EH (cell line): Measurements from ENCODE around the gene CSMD2.
"Not testable (repeated sequence)": the region's sequence is repeated elsewhere in the genome, so short reads cannot be mapped to it uniquely, and the experiment has no call there.

Source experiments
- DNase-seq: peaks from one replicate; pipeline ENCODE4 v3.0.0-alpha.2; 2015; ENCODE audit warnings: low read depth

Gene CSMD2

DNA sequence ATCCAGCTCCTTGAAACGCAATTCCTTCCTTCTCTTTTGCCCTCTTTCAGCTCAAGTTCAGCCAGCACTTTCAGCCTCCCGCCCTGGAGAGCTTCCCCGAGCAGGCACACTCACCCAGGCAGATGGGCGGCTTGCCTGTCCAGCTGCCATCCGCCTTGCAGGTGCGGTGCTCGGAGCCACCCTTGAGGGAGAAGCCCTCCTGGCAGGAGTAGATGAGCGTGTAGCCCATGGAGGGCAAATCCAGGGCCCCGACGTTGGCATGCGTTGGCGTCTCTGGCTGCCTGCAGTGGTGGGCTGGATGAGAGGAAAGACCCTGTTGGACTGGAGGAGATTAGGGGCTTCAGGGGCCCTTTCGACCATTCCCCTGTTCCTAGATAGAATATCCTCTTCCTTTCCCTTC is 632.1 kb downstream of the CSMD2 start:
- no peak for DNase-seq

- DNase-seq = no peak
These were observed 632.8 kb downstream of the CSMD2 start for GRCh38 chr1:33532250-33532649.

- no peak for DNase-seq
These were observed 635.1 kb downstream of the CSMD2 start for GRCh38 chr1:33529957-33530356.

DNA sequence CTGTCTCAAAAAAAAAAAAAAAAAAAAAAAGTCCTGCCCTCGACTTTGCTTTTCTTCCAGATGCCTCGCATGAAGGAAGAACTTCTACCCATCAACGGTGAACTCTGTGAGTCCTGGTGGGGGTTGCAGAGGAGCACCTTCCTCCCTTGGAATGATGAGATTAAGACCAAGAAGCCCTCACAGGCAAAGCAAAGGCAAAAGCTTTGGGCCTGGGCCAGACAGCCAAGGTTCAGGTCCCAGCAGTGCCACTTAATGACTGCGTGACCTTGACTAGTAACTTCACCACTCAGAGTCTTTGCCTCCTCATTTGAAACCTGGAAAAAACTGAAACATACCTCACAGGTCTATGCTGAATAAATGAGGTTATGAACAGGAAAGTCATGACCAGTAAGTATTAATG is 637.1 kb downstream of the CSMD2 start:
- DNase-seq = no peak

GRCh38 chr1:33524586-33524985 is 640.4 kb downstream of the CSMD2 start:
- no peak for DNase-seq

- DNase-seq = no peak
These were observed 645.7 kb downstream of the CSMD2 start for GRCh38 chr1:33519240-33519884.

GRCh38 chr1:33517596-33518250 is 647.3 kb downstream of the CSMD2 start:
- peak; percentile 11 for DNase-seq

DNA sequence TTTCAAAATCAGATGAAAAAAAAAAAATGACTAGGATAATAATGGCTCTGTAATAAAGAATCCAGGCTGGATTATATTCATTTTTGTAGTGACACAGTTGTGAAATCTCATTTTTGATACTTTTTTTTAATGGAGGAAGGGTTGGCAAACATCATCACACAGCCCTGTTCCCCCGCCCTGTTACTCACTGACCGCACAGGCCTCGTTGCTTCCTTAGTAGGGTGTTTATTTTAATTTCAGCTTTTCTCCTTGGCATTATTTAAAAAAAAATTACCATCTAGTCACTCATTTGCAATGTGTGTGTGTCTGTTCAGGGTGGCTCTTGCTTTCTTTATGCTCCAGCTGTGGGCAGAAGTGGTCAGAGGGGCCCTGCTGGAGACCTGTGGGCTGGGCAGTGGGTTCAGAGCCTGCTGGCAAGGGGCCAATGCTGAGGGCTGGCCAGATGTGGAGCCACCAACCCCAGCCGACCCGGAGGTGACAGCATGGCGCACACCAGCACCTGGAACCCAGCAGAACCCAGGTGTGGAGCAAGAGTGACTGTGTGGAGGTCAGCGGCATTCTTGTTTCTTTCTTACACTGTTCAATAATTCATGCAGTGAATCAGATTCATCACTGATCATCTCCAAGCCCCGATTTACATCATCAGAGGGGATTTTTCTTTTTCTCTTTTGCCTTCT is 648.0 kb downstream of the CSMD2 start:
- DNase-seq = no peak

- DNase-seq = no peak
These were observed 648.6 kb downstream of the CSMD2 start for GRCh38 chr1:33516428-33516827.

GRCh38 chr1:33515607-33516006 is 649.4 kb downstream of the CSMD2 start:
- no peak for DNase-seq

- no peak for DNase-seq
These were observed 649.9 kb downstream of the CSMD2 start for GRCh38 chr1:33515112-33515511.

GRCh38 chr1:33512226-33513011 is 652.6 kb downstream of the CSMD2 start:
- DNase-seq = peak; percentile 6

DNA sequence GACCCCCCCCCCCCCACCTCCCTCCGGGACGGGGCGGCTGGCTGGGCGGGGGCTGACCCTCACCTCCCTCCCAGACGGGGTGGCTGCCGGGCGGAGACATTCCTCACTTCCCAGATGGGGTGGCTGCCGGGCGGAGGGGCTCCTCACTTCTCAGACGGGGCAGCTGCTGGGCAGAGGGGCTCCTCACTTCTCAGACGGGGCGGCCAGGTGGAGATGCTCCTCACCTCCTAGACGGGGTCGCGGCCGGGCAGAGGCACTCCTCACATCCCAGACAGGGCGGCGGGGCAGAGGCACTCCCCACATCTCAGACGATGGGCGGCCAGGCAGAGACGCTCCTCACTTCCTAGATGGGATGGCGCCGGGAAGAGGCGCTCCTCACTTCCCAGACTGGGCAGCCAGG is 655.8 kb downstream of the CSMD2 start:
- DNase-seq = not testable (repeated sequence)

DNA sequence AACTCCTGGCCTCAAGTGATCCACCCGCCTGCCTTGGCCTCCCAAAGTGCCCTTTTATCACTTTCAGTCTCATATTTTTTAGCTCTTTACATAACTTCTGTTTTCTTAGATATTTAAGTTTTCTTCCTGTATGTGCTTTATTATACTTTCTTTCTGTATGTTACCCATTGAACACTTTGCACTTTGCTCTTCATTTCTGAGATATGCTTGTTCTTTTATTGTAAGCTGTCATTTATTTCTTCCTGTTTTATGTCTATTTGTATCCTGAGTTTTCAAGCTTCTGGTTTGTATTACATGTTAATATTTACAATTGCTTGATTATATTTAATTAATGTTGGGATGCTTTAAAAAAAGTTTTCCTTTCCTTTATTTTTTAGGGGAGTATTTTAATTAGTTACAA is 656.9 kb downstream of the CSMD2 start:
- no peak for DNase-seq

GRCh38 chr1:33507661-33508060 is 657.4 kb downstream of the CSMD2 start:
- no peak for DNase-seq

GRCh38 chr1:33503506-33503905 is 661.5 kb downstream of the CSMD2 start:
- DNase-seq = no peak

DNA sequence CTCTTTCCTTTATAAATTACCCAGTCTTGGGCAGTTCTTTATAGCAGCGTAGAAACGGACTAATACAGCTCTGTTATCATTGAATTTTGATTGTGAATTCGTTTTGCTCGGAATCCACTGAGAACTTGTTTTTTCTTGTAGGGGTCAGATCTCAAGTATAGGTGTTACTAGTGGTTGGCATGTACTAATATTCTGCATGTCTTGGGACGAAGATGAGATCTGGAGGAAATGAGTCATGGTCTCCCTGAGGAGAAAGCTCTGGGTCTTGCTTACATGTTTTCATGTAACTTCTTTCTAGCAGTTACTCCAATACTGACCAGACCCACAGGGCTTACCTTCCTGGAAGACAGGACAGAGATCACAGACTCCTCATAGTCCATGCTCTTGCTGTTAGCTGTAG is 662.3 kb downstream of the CSMD2 start:
- peak; percentile 50 for DNase-seq

GRCh38 chr1:33501774-33502173 is 663.3 kb downstream of the CSMD2 start:
- no peak for DNase-seq

- no peak for DNase-seq
These were observed 663.7 kb downstream of the CSMD2 start for GRCh38 chr1:33501309-33501708.

- no peak for DNase-seq
These were observed 664.5 kb downstream of the CSMD2 start for GRCh38 chr1:33500547-33500946.

DNA sequence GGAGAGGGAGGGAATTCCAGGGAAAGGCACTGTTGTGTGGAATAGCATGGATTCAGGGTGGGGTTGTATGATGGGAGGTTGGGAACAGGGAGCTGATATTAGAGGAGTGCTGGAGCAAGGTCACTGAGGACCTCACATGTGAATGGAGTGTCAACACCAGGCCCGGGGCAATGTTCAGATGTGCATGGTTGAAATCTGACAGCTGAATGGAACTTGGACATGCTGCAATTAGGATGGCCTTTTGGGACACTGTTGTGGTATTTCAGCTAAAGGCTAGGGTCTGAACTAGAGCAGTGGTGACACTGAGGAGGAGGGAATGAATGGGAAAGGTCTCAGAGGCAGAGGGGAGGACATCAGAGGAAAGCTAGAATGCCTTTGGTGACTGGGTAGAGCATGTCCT is 667.6 kb downstream of the CSMD2 start:
- no peak for DNase-seq

DNA sequence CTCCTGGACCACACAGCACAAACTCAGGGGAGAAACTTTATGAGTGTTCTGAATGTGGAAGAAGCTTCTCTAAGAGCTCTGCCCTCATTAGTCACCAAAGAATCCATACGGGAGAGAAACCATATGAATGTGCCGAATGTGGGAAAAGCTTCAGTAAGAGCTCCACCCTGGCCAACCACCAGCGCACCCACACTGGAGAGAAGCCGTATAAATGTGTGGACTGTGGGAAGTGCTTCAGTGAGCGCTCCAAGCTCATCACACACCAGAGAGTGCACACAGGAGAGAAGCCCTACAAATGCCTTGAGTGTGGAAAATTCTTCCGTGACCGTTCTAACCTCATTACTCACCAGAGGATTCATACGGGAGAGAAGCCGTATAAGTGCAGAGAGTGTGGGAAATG is 670.1 kb downstream of the CSMD2 start:
- no peak for DNase-seq

GRCh38 chr1:33488624-33489023 is 676.4 kb downstream of the CSMD2 start:
- no peak for DNase-seq
